Nephron (organoid): Measurements from ENCODE around the gene CDC42BPG.

Experiments
- H3K27ac Mint-ChIP-seq, 3 experiments: 2 replicates each; pipeline ENCODE4 v1.8.0; 2020; ENCODE audit warnings: mixed read lengths in 3 of 3, mild to moderate bottlenecking in 2 of 3, moderate library complexity in 1 of 3
- H3K27me3 Mint-ChIP-seq: 2 replicates; pipeline ENCODE4 v1.8.0; 2021; ENCODE audit warnings: low read depth, mild to moderate bottlenecking, moderate library complexity, mixed read lengths
- H3K36me3 Mint-ChIP-seq: 2 replicates; pipeline ENCODE4 v1.8.0; 2020; ENCODE audit warnings: low read depth, mixed read lengths
- H3K4me1 Mint-ChIP-seq: 2 replicates; pipeline ENCODE4 v1.8.0; 2020; ENCODE audit warnings: mixed read lengths
- H3K4me3 Mint-ChIP-seq, 3 experiments: 2 replicates each; pipeline ENCODE4 v1.8.0; 2020; ENCODE audit warnings: mild to moderate bottlenecking in 3 of 3, mixed read lengths in 3 of 3, moderate library complexity in 2 of 3
- H3K9me3 Mint-ChIP-seq: 2 replicates; pipeline ENCODE4 v1.8.0; 2020; ENCODE audit warnings: mixed read lengths
- TF ChIP-seq, protein P1 (sequence below), 3 experiments: fragments of 200-600 bp; sonication (generic); IDR thresholded peaks; one replicate each; pipeline ENCODE4 v1.5.0; 2021; ENCODE audit warnings: antibody characterized with exemption in 3 of 3; ENCODE audit not compliant: unreplicated experiment in 3 of 3

CDC42BPG gene

DNA sequence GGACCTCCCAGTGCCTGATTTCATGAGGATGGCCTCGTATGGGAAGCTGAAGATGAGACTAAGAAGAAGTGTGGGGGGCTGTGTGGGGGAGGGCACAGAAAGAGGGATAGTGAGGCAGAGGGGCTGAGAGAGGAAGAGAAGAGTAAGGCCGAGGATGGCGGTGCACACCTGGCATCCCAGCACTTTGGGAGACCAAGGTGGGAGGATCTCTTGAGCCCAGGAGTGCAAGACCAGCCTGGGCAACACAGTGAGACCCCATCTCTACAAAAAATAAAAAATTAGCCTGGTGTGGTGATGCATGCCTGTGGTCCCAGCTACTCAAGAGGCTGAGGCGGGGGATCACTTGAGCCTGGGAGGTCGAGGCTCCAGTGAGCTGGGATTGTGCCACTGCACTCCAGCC lies 47.4 kb upstream of the CDC42BPG start:
- Mint-ChIP-seq H3K27ac (peak overlapping the region in 2 of 3 experiments; percentile 27 to 84), H3K4me3 (peak overlapping the region in 1 of 3 experiments; percentile 48), H3K9me3 (no peaks in the 10 kb centered on the region), H3K27me3 (no peaks in the 10 kb centered on the region), H3K4me1 (peaks cover 9% of the 10 kb centered on the region), H3K36me3 (no peaks in the 10 kb centered on the region)
- TF ChIP-seq, protein P1, sequence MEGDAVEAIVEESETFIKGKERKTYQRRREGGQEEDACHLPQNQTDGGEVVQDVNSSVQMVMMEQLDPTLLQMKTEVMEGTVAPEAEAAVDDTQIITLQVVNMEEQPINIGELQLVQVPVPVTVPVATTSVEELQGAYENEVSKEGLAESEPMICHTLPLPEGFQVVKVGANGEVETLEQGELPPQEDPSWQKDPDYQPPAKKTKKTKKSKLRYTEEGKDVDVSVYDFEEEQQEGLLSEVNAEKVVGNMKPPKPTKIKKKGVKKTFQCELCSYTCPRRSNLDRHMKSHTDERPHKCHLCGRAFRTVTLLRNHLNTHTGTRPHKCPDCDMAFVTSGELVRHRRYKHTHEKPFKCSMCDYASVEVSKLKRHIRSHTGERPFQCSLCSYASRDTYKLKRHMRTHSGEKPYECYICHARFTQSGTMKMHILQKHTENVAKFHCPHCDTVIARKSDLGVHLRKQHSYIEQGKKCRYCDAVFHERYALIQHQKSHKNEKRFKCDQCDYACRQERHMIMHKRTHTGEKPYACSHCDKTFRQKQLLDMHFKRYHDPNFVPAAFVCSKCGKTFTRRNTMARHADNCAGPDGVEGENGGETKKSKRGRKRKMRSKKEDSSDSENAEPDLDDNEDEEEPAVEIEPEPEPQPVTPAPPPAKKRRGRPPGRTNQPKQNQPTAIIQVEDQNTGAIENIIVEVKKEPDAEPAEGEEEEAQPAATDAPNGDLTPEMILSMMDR (IDR thresholded peaks at IDR 0.05; ENCODE audit: unreplicated experiment in 3 of 3), result no peak

DNA sequence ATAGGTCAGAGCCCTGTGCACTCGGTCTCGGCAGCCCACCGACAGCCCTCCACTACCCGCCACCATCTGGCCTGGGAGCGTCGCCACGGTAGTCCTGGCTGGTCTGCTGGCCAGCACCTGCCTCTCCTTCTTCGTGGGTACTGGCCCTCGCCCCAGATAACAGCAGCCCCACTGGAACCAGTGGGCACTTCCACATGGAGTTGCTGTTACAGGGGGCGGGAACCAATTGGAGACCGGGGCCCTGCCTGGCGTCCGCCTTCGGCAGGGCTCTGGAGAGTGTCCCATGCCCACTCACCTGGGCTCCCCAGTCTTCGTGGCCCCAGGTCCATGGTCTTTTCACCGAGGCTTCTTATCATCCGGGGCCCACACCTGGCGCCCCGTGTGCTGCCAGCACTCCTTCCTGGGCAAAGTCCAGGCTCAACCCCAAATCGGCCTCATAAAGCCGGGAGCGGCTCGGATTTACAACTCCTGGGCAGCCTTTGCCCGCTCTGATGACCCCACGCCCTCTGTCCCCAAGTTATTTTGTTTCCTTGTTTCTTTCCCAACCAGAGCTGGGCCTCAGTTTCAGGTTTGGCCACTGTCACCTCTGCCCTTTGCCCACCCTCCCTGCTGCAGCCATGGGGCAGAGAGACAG lies 46.9 kb upstream of the CDC42BPG start:
- Mint-ChIP-seq H3K4me1 (peaks cover 9% of the 10 kb centered on the region), H3K9me3 (no peaks in the 10 kb centered on the region), H3K27ac (peak overlapping the region in 2 of 3 experiments; percentile 32 to 84), H3K36me3 (no peaks in the 10 kb centered on the region), H3K4me3 (peak overlapping the region in 1 of 3 experiments; percentile 48), H3K27me3 (no peaks in the 10 kb centered on the region)
- TF ChIP-seq, protein P1 (IDR thresholded peaks at IDR 0.05; ENCODE audit: unreplicated experiment in 3 of 3), result no peak

DNA sequence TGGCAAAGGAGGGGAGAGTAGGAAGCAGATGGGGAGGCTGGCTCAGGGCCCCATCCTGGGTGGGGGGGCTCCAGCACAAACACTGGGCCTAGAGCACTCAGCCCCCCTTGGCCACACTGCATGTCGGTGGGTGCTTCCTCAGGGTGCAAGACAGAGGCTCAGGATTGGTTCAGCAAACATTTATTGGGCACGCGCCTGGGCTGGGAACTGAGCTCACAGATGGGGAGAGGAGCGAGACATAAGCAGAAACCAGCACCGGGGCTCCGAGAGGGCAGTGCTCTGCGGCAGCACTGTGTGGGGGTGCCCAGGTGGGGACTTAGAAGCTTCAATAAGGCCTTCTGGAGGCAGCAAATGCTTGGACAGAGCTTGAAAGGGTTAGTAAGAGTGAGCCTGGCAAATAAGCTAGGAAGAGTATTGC lies 46.1 kb upstream of the CDC42BPG start:
- H3K27ac Mint-ChIP-seq, result peak overlapping the region; percentile 32 to 69 (median 45)
- TF ChIP-seq, protein P1 (IDR thresholded peaks at IDR 0.05; ENCODE audit: unreplicated experiment in 3 of 3), result no peak
- no peaks in the 10 kb centered on the region for H3K36me3 Mint-ChIP-seq
- no peaks in the 10 kb centered on the region for H3K9me3 Mint-ChIP-seq
- no peaks in the 10 kb centered on the region for H3K27me3 Mint-ChIP-seq
- H3K4me1 Mint-ChIP-seq, result peaks cover 9% of the 10 kb centered on the region
- H3K4me3 Mint-ChIP-seq, result no peak overlapping the region

DNA sequence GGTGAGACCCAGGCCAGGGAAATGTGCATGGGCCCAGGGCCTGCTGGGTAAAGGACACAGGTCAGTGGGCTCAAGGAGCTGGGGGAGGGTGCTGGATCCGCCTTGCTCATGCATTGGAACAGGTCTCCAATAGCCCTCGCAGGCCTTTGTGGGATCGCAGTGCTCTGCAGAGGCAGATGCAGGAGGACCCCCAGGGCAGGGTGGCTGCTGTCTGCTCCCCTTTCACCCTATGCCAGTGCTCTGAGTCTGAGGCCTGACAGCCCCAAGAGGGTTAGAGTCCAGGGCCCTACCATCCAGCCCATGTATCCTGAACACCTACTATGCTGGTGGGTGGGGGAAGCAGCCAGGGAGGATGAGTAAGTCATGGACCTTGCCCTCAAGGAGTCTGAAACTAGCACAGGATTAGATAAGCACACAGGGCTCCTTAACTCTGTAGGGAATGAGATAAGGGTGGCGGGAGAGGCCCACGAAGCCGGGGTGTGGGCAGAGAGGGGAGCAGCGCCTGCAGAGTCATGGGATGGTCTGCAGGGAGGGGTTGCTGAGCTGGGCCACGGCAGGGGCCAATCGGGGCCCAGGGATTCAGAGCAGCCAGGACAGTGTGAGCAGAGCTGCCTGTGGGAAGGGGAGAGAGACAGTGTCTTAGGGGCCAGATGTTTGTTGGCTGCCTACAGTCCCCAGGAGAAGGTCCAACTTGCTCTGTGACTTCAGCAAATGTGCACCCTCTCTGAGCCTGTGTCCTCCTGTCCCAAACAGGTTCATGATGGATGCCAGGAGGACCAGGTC lies 44.5 kb upstream of the CDC42BPG start:
- TF ChIP-seq, protein P1 (IDR thresholded peaks at IDR 0.05; ENCODE audit: unreplicated experiment in 3 of 3), result no peak
- H3K4me1 Mint-ChIP-seq, result peaks cover 9% of the 10 kb centered on the region
- no peaks in the 10 kb centered on the region for H3K9me3 Mint-ChIP-seq
- H3K4me3 Mint-ChIP-seq, result peak overlapping the region in 1 of 3 experiments; percentile 46
- H3K27ac Mint-ChIP-seq, result peak overlapping the region; percentile 64 to 93 (median 90)
- H3K27me3 Mint-ChIP-seq, result no peaks in the 10 kb centered on the region
- H3K36me3 Mint-ChIP-seq, result no peaks in the 10 kb centered on the region

DNA sequence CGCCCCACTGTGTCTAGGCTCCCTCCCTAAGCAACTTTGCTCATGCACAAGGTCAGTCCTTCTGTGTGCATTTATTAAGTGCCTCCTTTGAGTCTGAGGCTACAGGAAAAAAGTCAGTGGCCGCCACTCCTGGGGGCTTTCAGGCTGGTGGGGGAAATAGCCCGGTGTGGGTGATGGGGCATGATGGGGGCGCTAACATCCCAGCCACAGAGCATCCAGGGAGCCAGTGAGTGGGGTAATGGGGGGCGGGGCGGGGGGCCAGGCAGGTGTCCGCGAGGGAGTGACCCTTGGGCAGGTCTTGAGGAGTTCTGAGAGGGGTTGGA lies 43.9 kb upstream of the CDC42BPG start:
- Mint-ChIP-seq H3K27ac (peak overlapping the region; percentile 61 to 93 (median 90)), H3K27me3 (no peaks in the 10 kb centered on the region), H3K4me1 (peaks cover 9% of the 10 kb centered on the region), H3K4me3 (peak overlapping the region in 2 of 3 experiments; percentile 79 to 80), H3K9me3 (no peaks in the 10 kb centered on the region), H3K36me3 (no peaks in the 10 kb centered on the region)
- TF ChIP-seq, protein P1 (IDR thresholded peaks at IDR 0.05; ENCODE audit: unreplicated experiment in 3 of 3), result no peak
